ENCODE measurements around the gene NUDT21.
A peak's percentile ranks its signal among the peaks of the same experiment; 100 is the strongest.

NUDT21 gene

GRCh38 chr16:56438038-56438437, 13.1 kb downstream of the NUDT21 start:
- H3K36me3 Mint-ChIP-seq, result peaks cover 29 to 47% of the 10 kb centered on the region in 2 donors

DNA sequence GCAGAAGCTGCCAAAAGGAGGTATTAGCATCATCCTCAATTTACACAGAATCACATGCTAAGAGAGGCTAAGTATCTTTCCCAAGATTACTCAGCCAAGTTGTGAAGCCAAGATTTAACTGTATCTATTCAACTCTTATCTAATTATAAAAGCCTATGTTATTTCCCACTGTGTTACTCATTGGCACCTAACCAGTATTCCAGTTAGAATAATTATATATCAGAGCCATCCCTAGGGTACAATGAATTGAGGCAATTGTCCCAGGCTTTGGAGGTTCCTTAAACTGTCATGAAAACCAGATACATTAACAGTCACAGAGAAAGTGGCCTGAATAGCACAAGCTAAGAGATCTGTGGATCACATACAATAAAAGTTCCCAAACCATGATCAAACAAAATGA, 14.9 kb downstream of the NUDT21 start:
- ATAC-seq (replicated peaks), result no peak
- no peak for DNase-seq
- Mint-ChIP-seq H3K4me1 (peaks cover 0 to 9% of the 10 kb centered on the region in 2 donors), H3K27ac (no peak overlapping the region), H3K27me3 (no peaks in the 10 kb centered on the region), H3K36me3 (peaks cover 28 to 38% of the 10 kb centered on the region in 2 donors), H3K4me3 (no peak overlapping the region), H3K9me3 (no peaks in the 10 kb centered on the region)

More at GRCh38 chr16:56438038-56438437, 13.1 kb downstream of the NUDT21 start:
- H3K27me3 Mint-ChIP-seq, result no peaks in the 10 kb centered on the region
- H3K4me1 Mint-ChIP-seq, result peaks cover 0 to 5% of the 10 kb centered on the region in 2 donors
- no peak overlapping the region for H3K27ac Mint-ChIP-seq
- DNase-seq, result no peak
- no peak overlapping the region for H3K4me3 Mint-ChIP-seq
- ATAC-seq (replicated peaks), result no peak
- no peaks in the 10 kb centered on the region for H3K9me3 Mint-ChIP-seq

- no peak overlapping the region for H3K27ac Mint-ChIP-seq
- DNase-seq, result no peak
- ATAC-seq (replicated peaks), result no peak
- H3K4me1 Mint-ChIP-seq, result peaks cover 4 to 20% of the 10 kb centered on the region in 2 donors
- peaks cover 17 to 21% of the 10 kb centered on the region in 2 donors for H3K36me3 Mint-ChIP-seq
- H3K27me3 Mint-ChIP-seq, result no peaks in the 10 kb centered on the region
- no peaks in the 10 kb centered on the region for H3K9me3 Mint-ChIP-seq
- no peak overlapping the region for H3K4me3 Mint-ChIP-seq
Measured at GRCh38 chr16:56428091-56428490, 23.0 kb downstream of the NUDT21 start.

- ATAC-seq (replicated peaks) (no peak), DNase-seq (no peak)
- Mint-ChIP-seq H3K4me3 (peak overlapping the region in 1 of 2 donors; percentile 44), H3K9me3 (no peaks in the 10 kb centered on the region), H3K27me3 (no peaks in the 10 kb centered on the region), H3K27ac (no peak overlapping the region), H3K4me1 (peaks cover 17 to 30% of the 10 kb centered on the region in 2 donors), H3K36me3 (peaks cover 11 to 17% of the 10 kb centered on the region in 2 donors)
Measured at GRCh38 chr16:56426585-56426984, 24.5 kb downstream of the NUDT21 start.

DNA sequence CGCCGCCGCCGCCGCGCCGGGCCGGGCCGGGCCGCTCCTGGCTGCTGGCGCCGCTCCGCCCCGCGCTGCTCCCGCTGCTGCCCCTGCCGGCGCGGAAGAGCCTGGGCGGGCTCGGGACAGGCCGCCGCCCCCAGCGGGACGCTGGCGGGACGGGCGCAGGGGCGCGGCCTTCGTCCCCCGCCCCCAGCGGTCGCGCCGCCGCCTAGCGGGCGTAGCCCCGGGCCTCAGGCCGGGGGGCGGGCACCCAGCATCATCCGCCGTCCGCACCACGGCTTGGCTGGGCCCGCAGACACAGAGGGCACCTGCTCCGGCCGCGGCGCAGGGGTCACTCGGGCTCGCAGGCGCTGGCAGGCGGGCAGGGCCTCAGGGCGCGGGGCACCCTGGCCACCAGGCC, 25.7 kb downstream of the NUDT21 start, which contains the start of gene AMFR:
AMFR (minus strand) TSS at position 107 of the 394 bp plus-strand sequence. CDS start 218 bp downstream, outside the sequence.
- Mint-ChIP-seq H3K27ac (peak within 1 kb of the TSS; percentile 97), H3K4me3 (peak within 1 kb of the TSS; percentile 98), H3K4me1 (peaks cover 22 to 35% of the 10 kb centered on the region in 2 donors), H3K27me3 (no peaks in the 10 kb centered on the region), H3K9me3 (no peaks in the 10 kb centered on the region), H3K36me3 (peaks cover 7 to 10% of the 10 kb centered on the region in 2 donors)
- ATAC-seq (replicated peaks) (peak; percentile 88 to 89), DNase-seq (peak; percentile 73)

DNA sequence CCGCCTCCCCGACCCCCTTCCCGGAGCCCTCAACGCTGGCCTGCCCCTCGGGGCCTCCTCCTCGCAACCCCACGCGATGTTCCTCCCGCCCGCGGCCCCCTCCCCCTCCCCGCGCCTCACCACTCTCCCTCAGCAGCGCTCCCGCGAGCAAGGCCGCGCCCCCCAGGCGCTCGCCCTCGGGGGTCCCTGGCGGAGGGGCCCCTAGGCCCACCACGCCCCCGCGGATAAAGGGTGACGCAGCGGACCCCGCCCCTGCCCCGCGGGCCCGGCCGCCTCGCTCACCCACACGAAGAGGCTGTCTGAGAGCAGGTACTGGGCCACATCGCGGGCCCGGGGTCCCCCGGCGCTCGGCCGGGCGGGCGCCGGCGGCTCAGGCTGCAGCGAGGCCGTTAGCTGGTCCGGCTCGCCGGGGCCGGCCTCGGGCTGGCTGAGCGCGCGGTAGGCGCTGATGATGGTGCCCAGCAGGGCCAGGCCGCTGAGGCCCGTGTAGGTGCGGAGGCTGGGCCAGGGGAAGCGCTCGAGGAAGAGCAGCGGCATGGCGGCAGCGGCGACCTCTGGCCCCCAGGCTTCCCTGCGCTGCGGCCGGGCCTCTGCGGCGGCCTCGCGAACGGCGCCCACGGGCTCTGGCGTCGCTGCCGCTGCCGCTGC, 26.2 kb downstream of the NUDT21 start:
- peak overlapping the region; percentile 98 for H3K4me3 Mint-ChIP-seq
- H3K4me1 Mint-ChIP-seq, result peaks cover 26 to 40% of the 10 kb centered on the region in 2 donors
- no peaks in the 10 kb centered on the region for H3K9me3 Mint-ChIP-seq
- DNase-seq, result peak; percentile 26
- no peaks in the 10 kb centered on the region for H3K27me3 Mint-ChIP-seq
- peaks cover 9 to 10% of the 10 kb centered on the region in 2 donors for H3K36me3 Mint-ChIP-seq
- ATAC-seq (replicated peaks), result peak; percentile 53 to 54
- H3K27ac Mint-ChIP-seq, result peak overlapping the region; percentile 97

DNA sequence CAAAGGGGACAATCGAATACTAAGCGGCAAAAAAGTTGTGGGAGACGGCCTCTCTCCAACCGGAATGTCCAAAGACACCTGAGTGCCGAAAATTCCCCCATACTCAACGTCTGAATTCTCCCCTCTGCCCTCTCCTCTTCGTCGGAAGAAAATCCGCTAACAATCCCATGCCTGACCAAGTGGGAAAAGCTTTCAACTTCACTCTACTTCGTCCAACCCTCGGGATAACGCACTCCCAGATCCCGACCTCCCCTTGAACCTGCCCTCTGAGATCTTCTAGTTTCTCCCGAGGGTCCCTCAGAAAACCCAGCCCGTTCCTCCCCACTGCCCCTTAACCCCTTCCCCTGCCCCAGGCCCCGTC, 26.7 kb downstream of the NUDT21 start:
- peaks cover 9 to 10% of the 10 kb centered on the region in 2 donors for H3K36me3 Mint-ChIP-seq
- H3K4me3 Mint-ChIP-seq, result peak overlapping the region; percentile 98
- H3K9me3 Mint-ChIP-seq, result no peaks in the 10 kb centered on the region
- DNase-seq (no peak), ATAC-seq (replicated peaks) (no peak)
- no peaks in the 10 kb centered on the region for H3K27me3 Mint-ChIP-seq
- peak overlapping the region; percentile 97 for H3K27ac Mint-ChIP-seq
- peaks cover 26 to 42% of the 10 kb centered on the region in 2 donors for H3K4me1 Mint-ChIP-seq

GRCh38 chr16:56423584-56424403, 27.3 kb downstream of the NUDT21 start:
- H3K36me3 Mint-ChIP-seq, result peaks cover 9 to 10% of the 10 kb centered on the region in 2 donors
- peak overlapping the region; percentile 98 for H3K4me3 Mint-ChIP-seq
- H3K27ac Mint-ChIP-seq, result peak overlapping the region; percentile 97
- no peaks in the 10 kb centered on the region for H3K27me3 Mint-ChIP-seq
- peaks cover 26 to 42% of the 10 kb centered on the region in 2 donors for H3K4me1 Mint-ChIP-seq
- no peaks in the 10 kb centered on the region for H3K9me3 Mint-ChIP-seq
- ATAC-seq (replicated peaks) (peak; percentile 46 to 49), DNase-seq (no peak)

- Mint-ChIP-seq H3K36me3 (peaks cover 9 to 10% of the 10 kb centered on the region in 2 donors), H3K9me3 (no peaks in the 10 kb centered on the region), H3K27ac (peak overlapping the region; percentile 96), H3K4me3 (peak overlapping the region; percentile 63 to 98), H3K4me1 (peaks cover 26 to 47% of the 10 kb centered on the region in 2 donors), H3K27me3 (no peaks in the 10 kb centered on the region)
- ATAC-seq (replicated peaks) (no peak), DNase-seq (no peak)
Measured at GRCh38 chr16:56422896-56423441, 28.2 kb downstream of the NUDT21 start.

GRCh38 chr16:56421976-56422669, 29.0 kb downstream of the NUDT21 start:
- H3K27ac Mint-ChIP-seq, result peak overlapping the region; percentile 96
- H3K4me3 Mint-ChIP-seq, result peak overlapping the region; percentile 63 to 98
- H3K36me3 Mint-ChIP-seq, result peaks cover 9 to 10% of the 10 kb centered on the region in 2 donors
- peaks cover 26 to 47% of the 10 kb centered on the region in 2 donors for H3K4me1 Mint-ChIP-seq
- no peaks in the 10 kb centered on the region for H3K9me3 Mint-ChIP-seq
- ATAC-seq (replicated peaks) (no peak), DNase-seq (no peak)
- H3K27me3 Mint-ChIP-seq, result no peaks in the 10 kb centered on the region

DNA sequence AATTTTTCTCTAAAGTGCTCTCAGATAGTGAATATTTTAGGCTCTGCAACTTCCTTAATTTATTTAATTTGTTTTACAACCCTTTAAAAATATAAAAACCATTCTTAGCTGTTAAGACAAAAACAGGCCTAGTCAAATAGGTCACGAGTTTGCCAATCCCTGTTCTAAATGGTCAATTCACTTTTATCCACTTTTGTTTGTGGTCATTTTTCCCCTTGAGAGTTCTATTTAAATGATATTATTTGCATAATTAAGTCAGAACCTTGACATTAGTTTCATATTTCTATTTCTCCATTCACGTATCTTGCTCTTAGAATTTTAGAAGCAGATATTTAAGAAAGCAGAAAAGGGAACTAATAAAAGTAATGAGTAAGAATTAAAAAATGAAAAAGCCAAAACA, 29.8 kb downstream of the NUDT21 start:
- H3K27ac Mint-ChIP-seq, result peak overlapping the region; percentile 52
- peak overlapping the region; percentile 63 to 98 for H3K4me3 Mint-ChIP-seq
- H3K4me1 Mint-ChIP-seq, result peaks cover 26 to 50% of the 10 kb centered on the region in 2 donors
- no peak for DNase-seq
- peak; percentile 5 to 17 for ATAC-seq (replicated peaks)
- H3K27me3 Mint-ChIP-seq, result no peaks in the 10 kb centered on the region
- no peaks in the 10 kb centered on the region for H3K9me3 Mint-ChIP-seq
- peaks cover 9 to 10% of the 10 kb centered on the region in 2 donors for H3K36me3 Mint-ChIP-seq

GRCh38 chr16:56420613-56421012, 30.5 kb downstream of the NUDT21 start:
- Mint-ChIP-seq H3K36me3 (peaks cover 12 to 15% of the 10 kb centered on the region in 2 donors), H3K27me3 (no peaks in the 10 kb centered on the region), H3K4me1 (peaks cover 29 to 53% of the 10 kb centered on the region in 2 donors), H3K27ac (peak overlapping the region; percentile 51), H3K4me3 (peak overlapping the region in 1 of 2 donors; percentile 35), H3K9me3 (no peaks in the 10 kb centered on the region)
- ATAC-seq (replicated peaks) (no peak), DNase-seq (no peak)

GRCh38 chr16:56419740-56420548, 31.2 kb downstream of the NUDT21 start:
- H3K36me3 Mint-ChIP-seq, result peaks cover 12 to 15% of the 10 kb centered on the region in 2 donors
- no peaks in the 10 kb centered on the region for H3K9me3 Mint-ChIP-seq
- H3K4me1 Mint-ChIP-seq, result peaks cover 29 to 56% of the 10 kb centered on the region in 2 donors
- no peaks in the 10 kb centered on the region for H3K27me3 Mint-ChIP-seq
- no peak for ATAC-seq (replicated peaks)
- H3K4me3 Mint-ChIP-seq, result peak overlapping the region; percentile 31 to 35
- DNase-seq, result no peak
- peak overlapping the region; percentile 51 for H3K27ac Mint-ChIP-seq
